ENCODE data around the gene EZR. TPM values are rescaled to one million over a fixed set of nuclear protein-coding genes. Genes with fewer than 3 reads are reported as not detected.
A peak's percentile ranks its signal among the peaks of the same experiment; 100 is the strongest.

The EZR gene
- 100 to 1,000 TPM in 1 of 3 donors, 10 to 100 TPM in 2; 29.1 to 154 (median 59.3) TPM for total RNA-seq

DNA sequence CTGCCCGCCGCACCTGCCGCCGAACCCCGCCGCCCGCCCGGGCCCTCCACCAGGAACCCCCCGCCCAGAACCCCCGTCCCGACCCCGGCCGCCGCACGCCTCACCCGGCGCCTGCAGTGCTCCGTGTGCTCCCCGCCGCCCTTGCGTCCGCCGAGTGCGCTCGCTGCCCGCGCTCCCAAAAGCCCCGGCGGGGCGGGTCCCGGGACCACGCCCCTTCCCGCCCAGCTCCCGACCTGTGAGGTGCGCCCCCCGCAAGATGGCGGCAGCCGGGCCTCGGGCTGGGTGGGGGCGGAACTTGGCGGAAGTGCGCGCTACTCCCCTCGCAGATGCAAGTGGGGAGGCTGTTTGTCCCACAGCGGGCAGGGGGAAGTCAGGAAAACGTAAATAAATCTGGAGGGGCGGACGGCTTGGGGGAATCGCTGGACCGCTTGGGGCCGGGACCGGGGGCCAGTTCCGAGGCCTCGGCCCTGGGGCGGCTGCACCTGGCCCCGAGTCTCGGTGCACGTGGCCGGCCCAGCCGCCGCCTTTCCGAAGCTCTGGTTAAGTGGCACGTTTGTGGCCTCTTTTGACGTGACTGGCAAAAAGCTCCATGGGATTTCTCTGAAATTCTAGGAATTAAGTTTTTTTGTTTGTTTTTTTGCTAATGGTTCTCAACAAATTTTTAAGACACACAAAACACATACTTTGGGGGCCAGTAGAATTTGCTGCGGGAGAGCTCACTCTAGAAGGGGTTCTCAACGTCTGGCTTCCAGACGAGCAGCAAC lies at the start of gene EZR:
EZR (minus strand) TSS at position 156 of the 764 bp plus-strand sequence. CDS start 1,275 bp downstream, outside the sequence.
- peak within 1 kb of the TSS; percentile 99 for H3K27ac ChIP-seq
- intact Hi-C loops (cut with DNase I; ENCODE audit: low total_unique reads): loop anchor here (2.0 kb wide), 1 partner anchor 587 kb away; no protein-coding TSS in a partner anchor
- DNase-seq (ENCODE audit: low spot score in 2 of 2): peak; percentile 78 to 80
- H3K27me3 ChIP-seq: no peaks in the 10 kb centered on the region
- H3K9me3 ChIP-seq: no peaks in the 10 kb centered on the region
- peak within 1 kb of the TSS; percentile 85 to 93 (median 92) for H3K4me3 ChIP-seq
- TF ChIP-seq, protein P1, sequence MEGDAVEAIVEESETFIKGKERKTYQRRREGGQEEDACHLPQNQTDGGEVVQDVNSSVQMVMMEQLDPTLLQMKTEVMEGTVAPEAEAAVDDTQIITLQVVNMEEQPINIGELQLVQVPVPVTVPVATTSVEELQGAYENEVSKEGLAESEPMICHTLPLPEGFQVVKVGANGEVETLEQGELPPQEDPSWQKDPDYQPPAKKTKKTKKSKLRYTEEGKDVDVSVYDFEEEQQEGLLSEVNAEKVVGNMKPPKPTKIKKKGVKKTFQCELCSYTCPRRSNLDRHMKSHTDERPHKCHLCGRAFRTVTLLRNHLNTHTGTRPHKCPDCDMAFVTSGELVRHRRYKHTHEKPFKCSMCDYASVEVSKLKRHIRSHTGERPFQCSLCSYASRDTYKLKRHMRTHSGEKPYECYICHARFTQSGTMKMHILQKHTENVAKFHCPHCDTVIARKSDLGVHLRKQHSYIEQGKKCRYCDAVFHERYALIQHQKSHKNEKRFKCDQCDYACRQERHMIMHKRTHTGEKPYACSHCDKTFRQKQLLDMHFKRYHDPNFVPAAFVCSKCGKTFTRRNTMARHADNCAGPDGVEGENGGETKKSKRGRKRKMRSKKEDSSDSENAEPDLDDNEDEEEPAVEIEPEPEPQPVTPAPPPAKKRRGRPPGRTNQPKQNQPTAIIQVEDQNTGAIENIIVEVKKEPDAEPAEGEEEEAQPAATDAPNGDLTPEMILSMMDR (IDR thresholded peaks at IDR 0.05): no peak
- peak; percentile 11 to 82 (median 38) for TF ChIP-seq POLR2AphosphoS5 (IDR thresholded peaks at IDR 0.05)
- no peaks in the 10 kb centered on the region for H3K4me1 ChIP-seq
- no peaks in the 10 kb centered on the region for H3K36me3 ChIP-seq

DNA sequence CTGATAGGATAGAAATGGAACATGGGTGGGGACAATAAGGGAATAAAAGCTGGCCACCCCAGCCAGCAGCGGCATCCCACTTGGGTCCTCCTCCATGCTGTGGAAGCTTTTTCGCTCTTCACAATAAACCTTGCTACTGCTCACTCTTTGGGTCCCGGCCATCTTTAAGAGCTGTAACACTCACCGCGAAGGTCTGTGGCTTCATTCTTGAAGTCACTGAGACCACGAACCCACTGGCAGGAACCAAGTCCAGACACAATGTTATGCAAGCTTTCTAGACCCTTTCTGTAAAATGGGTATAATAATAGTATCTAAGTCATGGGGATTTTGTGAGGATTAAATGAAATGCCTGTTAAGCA lies 48.9 kb upstream of the EZR start:
- DNase-seq (ENCODE audit: low spot score in 2 of 2): no peak
- Histone ChIP-seq H3K9me3 (no peaks in the 10 kb centered on the region), H3K27ac (no peak overlapping the region), H3K36me3 (no peaks in the 10 kb centered on the region), H3K4me3 (no peak overlapping the region), H3K4me1 (no peaks in the 10 kb centered on the region), H3K27me3 (no peaks in the 10 kb centered on the region)
- intact Hi-C loops (cut with DNase I; ENCODE audit: low total_unique reads): no loop called here
- TF ChIP-seq POLR2A (IDR thresholded peaks at IDR 0.05): no peak

DNA sequence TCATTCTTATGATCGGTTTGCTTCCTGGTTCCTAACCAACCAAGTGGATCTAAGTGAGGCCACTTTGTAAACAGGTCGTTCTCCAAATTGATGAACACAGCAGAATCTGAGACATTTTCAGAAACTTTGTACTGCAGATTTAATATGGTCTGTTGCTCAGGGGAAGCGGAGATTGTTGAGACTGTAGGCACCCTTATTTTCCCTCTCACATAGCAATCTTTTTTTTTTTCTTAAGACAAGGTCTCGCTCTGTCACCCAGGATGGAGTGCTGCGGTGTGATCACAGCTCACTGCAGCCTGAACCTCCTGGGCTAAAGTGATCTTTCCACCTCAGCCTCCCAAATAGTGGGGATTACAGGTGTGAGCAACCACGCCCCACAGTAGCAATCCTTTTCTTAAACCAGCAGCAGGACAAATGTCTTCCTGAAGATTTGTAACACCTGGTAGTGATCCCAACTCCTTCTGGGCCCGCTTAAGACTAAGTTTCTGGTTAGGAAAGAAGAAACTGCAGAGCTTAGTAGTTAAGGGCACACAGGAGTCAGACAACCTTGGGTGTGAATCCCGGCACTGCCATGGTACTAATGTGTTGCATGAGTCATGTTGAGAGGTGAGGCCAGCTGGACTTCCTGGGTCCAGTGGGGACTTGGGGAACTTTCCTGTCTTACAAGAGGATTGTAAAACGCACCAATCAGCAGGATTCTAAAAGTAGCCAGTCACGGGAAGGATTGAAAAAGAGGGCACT lies 48.4 kb upstream of the EZR start:
- intact Hi-C loops (cut with DNase I; ENCODE audit: low total_unique reads): no loop called here
- Histone ChIP-seq H3K27me3 (no peaks in the 10 kb centered on the region), H3K9me3 (no peaks in the 10 kb centered on the region), H3K4me3 (no peak overlapping the region), H3K4me1 (no peaks in the 10 kb centered on the region), H3K36me3 (no peaks in the 10 kb centered on the region), H3K27ac (no peak overlapping the region)
- no peak for DNase-seq (ENCODE audit: low spot score in 2 of 2)
- TF ChIP-seq, protein P1 (IDR thresholded peaks at IDR 0.05): no peak
- no peak for TF ChIP-seq POLR2A (IDR thresholded peaks at IDR 0.05)
- TF ChIP-seq POLR2AphosphoS5 (IDR thresholded peaks at IDR 0.05): no peak

DNA sequence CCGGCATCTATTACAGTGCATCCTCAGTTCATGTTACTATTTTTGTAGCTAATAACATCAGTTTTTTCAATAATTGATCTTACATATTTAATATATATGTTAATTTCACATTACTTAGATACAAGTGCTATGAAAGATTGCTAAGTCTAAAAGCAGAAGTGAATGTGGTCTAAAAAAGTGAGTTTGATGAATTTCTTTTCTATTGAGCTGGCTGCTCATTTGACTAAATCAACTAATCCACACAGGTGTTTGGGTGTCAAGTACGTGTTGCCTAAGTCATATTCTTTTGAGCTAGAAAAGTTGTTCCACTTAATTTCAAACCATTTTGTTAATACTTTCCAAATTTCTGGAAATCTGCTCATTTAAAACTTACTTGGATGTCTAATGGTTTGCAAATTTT lies 46.6 kb upstream of the EZR start:
- Histone ChIP-seq H3K36me3 (no peaks in the 10 kb centered on the region), H3K4me1 (no peaks in the 10 kb centered on the region), H3K27me3 (no peaks in the 10 kb centered on the region), H3K4me3 (no peak overlapping the region), H3K27ac (no peak overlapping the region), H3K9me3 (peaks cover 0 to 7% of the 10 kb centered on the region in 2 donors)
- no peak for DNase-seq (ENCODE audit: low spot score in 2 of 2)
- intact Hi-C loops (cut with DNase I; ENCODE audit: low total_unique reads): no loop called here
- no peak for TF ChIP-seq POLR2A (IDR thresholded peaks at IDR 0.05)
- no peak for TF ChIP-seq POLR2AphosphoS5 (IDR thresholded peaks at IDR 0.05)
- TF ChIP-seq, protein P1 (IDR thresholded peaks at IDR 0.05): no peak

DNA sequence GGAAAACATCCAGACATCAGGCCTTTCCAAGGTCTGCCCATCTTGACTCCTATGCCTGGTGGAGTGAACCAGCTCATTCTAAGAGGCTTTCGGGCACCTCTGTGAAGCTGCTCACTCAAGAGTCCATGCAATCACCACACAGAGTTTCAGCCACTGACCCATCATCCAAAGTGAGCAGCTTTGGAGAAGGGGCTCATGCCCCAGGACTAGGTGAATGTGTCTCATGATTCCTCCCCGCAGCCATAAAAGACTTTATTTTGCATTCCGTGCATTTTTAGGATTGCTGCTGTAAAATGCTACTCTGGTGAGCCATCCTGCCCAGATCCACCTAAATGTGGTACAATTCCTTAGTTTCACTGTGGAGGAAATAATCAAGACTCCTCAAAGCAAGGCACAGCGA lies 44.5 kb upstream of the EZR start:
- Histone ChIP-seq H3K27me3 (no peaks in the 10 kb centered on the region), H3K36me3 (no peaks in the 10 kb centered on the region), H3K4me1 (no peaks in the 10 kb centered on the region), H3K27ac (no peak overlapping the region), H3K4me3 (no peak overlapping the region), H3K9me3 (peaks cover 0 to 7% of the 10 kb centered on the region in 2 donors)
- intact Hi-C loops (cut with DNase I; ENCODE audit: low total_unique reads): no loop called here
- TF ChIP-seq POLR2A (IDR thresholded peaks at IDR 0.05): no peak
- no peak for TF ChIP-seq POLR2AphosphoS5 (IDR thresholded peaks at IDR 0.05)
- DNase-seq (ENCODE audit: low spot score in 2 of 2): no peak

Measured in breast epithelium (tissue), 4 donors.